ENCODE data around the gene SIRPA.
"Not testable (repeated sequence)": the region's sequence is repeated elsewhere in the genome, so short reads cannot be mapped to it uniquely, and the experiment has no call there.

SIRPA gene

DNA sequence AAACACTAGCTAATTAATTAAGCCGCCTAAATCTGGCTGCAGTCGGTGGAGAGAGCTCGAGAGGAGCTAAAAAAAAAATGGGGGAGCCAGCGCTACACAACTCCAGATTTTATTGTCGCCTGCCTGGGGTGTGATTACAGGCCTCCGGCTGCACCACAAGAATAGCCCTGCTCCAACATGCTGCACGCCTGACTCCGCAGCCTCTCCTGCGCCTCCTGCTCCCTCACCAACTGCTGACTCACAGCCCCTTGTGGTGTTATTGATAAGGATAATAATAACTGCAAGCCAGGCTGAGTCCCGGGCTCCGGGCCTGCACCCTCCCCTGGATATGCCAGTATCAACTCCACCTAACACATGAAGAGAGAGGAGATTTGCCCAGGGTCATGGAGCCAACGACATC is 16.8 kb downstream of the SIRPA start:
- TF ChIP-seq, protein P1, sequence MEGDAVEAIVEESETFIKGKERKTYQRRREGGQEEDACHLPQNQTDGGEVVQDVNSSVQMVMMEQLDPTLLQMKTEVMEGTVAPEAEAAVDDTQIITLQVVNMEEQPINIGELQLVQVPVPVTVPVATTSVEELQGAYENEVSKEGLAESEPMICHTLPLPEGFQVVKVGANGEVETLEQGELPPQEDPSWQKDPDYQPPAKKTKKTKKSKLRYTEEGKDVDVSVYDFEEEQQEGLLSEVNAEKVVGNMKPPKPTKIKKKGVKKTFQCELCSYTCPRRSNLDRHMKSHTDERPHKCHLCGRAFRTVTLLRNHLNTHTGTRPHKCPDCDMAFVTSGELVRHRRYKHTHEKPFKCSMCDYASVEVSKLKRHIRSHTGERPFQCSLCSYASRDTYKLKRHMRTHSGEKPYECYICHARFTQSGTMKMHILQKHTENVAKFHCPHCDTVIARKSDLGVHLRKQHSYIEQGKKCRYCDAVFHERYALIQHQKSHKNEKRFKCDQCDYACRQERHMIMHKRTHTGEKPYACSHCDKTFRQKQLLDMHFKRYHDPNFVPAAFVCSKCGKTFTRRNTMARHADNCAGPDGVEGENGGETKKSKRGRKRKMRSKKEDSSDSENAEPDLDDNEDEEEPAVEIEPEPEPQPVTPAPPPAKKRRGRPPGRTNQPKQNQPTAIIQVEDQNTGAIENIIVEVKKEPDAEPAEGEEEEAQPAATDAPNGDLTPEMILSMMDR (conservative IDR thresholded peaks at IDR 0.05; ENCODE audit: low read depth, low read length): no peak
- no peak overlapping the region for H3K4me3 ChIP-seq (ENCODE audit: low read depth, low read length)
- no peak for DNase-seq (ENCODE audit: low read depth)

GRCh38 chr20:1912646-1913045 is 17.4 kb downstream of the SIRPA start:
- DNase-seq (ENCODE audit: low read depth): no peak
- TF ChIP-seq, protein P1 (conservative IDR thresholded peaks at IDR 0.05; ENCODE audit: low read depth, low read length): no peak
- no peak overlapping the region for H3K4me3 ChIP-seq (ENCODE audit: low read depth, low read length)

DNA sequence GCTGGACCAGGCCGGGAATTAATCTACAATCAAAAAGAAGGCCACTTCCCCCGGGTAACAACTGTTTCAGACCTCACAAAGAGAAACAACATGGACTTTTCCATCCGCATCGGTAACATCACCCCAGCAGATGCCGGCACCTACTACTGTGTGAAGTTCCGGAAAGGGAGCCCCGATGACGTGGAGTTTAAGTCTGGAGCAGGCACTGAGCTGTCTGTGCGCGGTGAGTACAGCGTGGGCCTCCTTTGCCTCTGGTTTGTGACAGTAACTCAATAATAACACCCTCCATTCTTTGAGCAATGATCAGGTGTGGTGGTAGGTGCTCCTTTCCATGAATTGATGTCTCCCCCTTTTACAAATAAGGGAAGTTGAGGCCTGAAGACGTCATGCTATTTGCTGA is 20.0 kb downstream of the SIRPA start:
- DNase-seq (ENCODE audit: low read depth); H3K4me3 ChIP-seq (ENCODE audit: low read depth, low read length): not testable (repeated sequence)

DNA sequence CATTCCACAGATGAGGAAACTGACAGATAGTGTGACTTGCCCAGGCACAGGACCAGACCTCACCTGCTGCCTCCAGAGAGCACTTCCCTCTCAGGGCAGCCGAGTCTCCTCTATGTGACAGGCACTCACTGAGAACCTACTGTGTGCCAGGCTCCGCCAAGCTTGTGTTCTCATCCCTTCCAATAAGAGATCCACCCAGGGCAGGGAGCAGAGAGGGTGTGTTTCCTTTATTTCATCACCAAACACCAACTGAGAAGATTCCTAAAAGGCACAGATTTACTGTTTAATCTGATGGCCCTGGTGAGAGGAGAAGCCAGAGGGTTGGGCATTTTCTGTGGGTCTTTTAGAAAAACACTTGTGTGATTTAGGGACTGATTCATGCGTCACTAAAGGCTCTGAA is 20.5 kb downstream of the SIRPA start:
- TF ChIP-seq, protein P1 (conservative IDR thresholded peaks at IDR 0.05; ENCODE audit: low read depth, low read length): no peak
- H3K4me3 ChIP-seq (ENCODE audit: low read depth, low read length): no peak overlapping the region
- DNase-seq (ENCODE audit: low read depth): no peak

DNA sequence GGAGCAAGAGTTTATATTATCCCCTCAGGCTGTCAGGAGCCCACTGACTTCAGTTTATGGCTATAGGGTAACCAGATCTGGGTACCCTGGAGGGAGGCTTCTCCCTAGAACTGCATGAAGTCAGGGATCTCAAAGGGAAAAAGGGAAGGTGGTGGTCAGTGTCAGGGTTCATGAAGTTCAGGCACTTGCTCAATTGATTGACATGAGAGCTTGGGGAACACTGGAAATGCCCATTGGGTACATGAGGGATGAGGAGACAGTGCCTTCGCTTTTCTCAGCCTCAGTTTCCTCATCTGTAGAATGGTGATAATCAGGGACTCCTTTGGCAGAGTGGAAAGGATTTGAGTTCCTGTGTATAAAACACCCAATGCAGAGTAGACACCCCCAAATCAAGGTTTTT is 22.6 kb downstream of the SIRPA start:
- TF ChIP-seq, protein P1 (conservative IDR thresholded peaks at IDR 0.05; ENCODE audit: low read depth, low read length): no peak

GRCh38 chr20:1918491-1919165 is 23.4 kb downstream of the SIRPA start:
- no peak for DNase-seq (ENCODE audit: low read depth)
- TF ChIP-seq, protein P1 (conservative IDR thresholded peaks at IDR 0.05; ENCODE audit: low read depth, low read length): no peak
- H3K4me3 ChIP-seq (ENCODE audit: low read depth, low read length): no peak overlapping the region

More for the DNA sequence above, 22.6 kb downstream of the SIRPA start:
- no peak for DNase-seq (ENCODE audit: low read depth)
- H3K4me3 ChIP-seq (ENCODE audit: low read depth, low read length): no peak overlapping the region

GRCh38 chr20:1920252-1920651 is 25.0 kb downstream of the SIRPA start:
- TF ChIP-seq, protein P1 (conservative IDR thresholded peaks at IDR 0.05; ENCODE audit: low read depth, low read length): no peak
- DNase-seq (ENCODE audit: low read depth): no peak
- no peak overlapping the region for H3K4me3 ChIP-seq (ENCODE audit: low read depth, low read length)

Data from choroid plexus epithelial cell (primary cell).